ENCODE measurements around the gene KIAA1755.

DNA sequence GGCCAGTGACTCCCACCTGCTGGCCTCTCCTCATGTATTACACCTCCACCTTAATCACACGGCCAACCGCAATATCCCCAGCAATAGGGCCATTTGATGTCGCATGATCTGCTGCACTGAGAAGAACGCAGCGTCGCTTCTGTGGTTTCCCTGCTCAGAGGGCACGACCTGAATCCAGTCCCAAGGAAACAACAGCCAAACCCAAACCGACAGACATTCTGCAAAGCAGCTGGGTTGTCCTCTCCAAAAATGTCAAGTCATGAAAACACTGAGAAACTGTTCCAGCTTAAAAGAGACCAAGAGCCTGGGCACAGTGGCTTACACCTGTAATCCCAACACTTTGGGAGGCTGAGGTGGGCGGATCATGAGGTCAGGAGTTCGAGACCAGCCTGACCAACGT, 35.9 kb upstream of the KIAA1755 start:
- TF ChIP-seq EZH2 (IDR thresholded peaks at IDR 0.05; ENCODE audit: insufficient read depth, poor library complexity, severe bottlenecking): no peak
- TF ChIP-seq EZH2phosphoT487 (IDR thresholded peaks at IDR 0.05; ENCODE audit: insufficient read depth, low read depth): no peak
